K562 (cell line): Measurements from ENCODE around the gene FES. TPM values are rescaled to one million over a fixed set of nuclear protein-coding genes. Genes with fewer than 3 reads are reported as not detected.

Source experiments
- ATAC-seq: fragments of 200-7000 bp; cut with Tn5 transposase; 3 replicates; pipeline ENCODE4 v1.9.1; 2020; ENCODE audit warnings: moderate library complexity
- BruUV-seq: library from RNA; stranded (reverse); fragments of 400-500 nt; replicated peaks from 2 replicates; lab custom pipeline; 2021; lab: Mats Ljungman, UMichigan
- CTCF ChIA-PET: fragments of 300-600 bp; formaldehyde crosslinking; extraction: SDS; loops from one replicate; lab custom pipeline; 2021; ENCODE audit warnings: low intra/inter-chr PET ratio; lab: Yijun Ruan, JAX
- POLR2A ChIA-PET: fragments of 300-600, 350-650 bp; sonication (Branson Sonifier 250); formaldehyde crosslinking; extraction: SDS; loops from one replicate; lab custom pipeline; 2021; ENCODE audit warnings: antibody characterized with exemption, inconsistent platforms; lab: Yijun Ruan, JAX
- DNase-seq, 4 experiments: peaks; one replicate each; pipeline versions ENCODE4 v3.0.0 to v3.0.0-alpha.2; 2011 to 2018; ENCODE audit warnings: low spot score in 3 of 4, mixed read lengths in 3 of 4; ENCODE audit errors: extremely low read depth in 1 of 4
- FAIRE-seq: peaks from 2 replicates; lab custom pipeline; 2011; peaks lifted over from hg19 to GRCh38; lab: Jason Lieb, UNC
- H2AFZ ChIP-seq: 2 replicates; pipeline ENCODE4 v1.6.0; 2011; ENCODE audit warnings: low read depth, low read length, control low read depth, inconsistent platforms
- H3K27ac ChIP-seq: fragments of 200-600 bp; 3 replicates; pipeline ENCODE4 v1.8.0; 2011; ENCODE audit warnings: low read depth, mild to moderate bottlenecking, control low read depth, inconsistent platforms, low read length, moderate library complexity, mixed read lengths; ENCODE audit errors: extremely low read depth
- H3K27me3 ChIP-seq, 2 experiments: fragments of 300-600 bp in 1 of 2; 2 replicates in 1 of 2; 3 replicates in 1 of 2; pipeline versions ENCODE4 v1.6.0 to v1.8.0; 2011; ENCODE audit warnings: inconsistent platforms in 2 of 2, low read length in 2 of 2, mild to moderate bottlenecking in 1 of 2, mixed read lengths in 1 of 2, moderate library complexity in 1 of 2; ENCODE audit not compliant: control insufficient read depth in 2 of 2, insufficient read depth in 2 of 2
- H3K36me3 ChIP-seq: fragments of 300-600 bp; 3 replicates; pipeline ENCODE4 v1.8.0; 2011; ENCODE audit warnings: mild to moderate bottlenecking, low read length, inconsistent platforms; ENCODE audit not compliant: control insufficient read depth, insufficient read depth
- H3K4me1 ChIP-seq, 2 experiments: fragments of 200-600 bp in 1 of 2; replicated peaks in 1 of 2; 2 replicates in 1 of 2; 3 replicates in 1 of 2; pipeline versions ENCODE4 v1.5.1 to v1.8.0; 2011; ENCODE audit warnings: inconsistent platforms in 2 of 2, low read length in 2 of 2, mild to moderate bottlenecking in 1 of 2, mixed read lengths in 1 of 2, moderate library complexity in 1 of 2; ENCODE audit not compliant: control insufficient read depth in 2 of 2, insufficient read depth in 2 of 2
- H3K4me2 ChIP-seq: 2 replicates; pipeline ENCODE4 v1.6.1; 2011; ENCODE audit warnings: low read length, control low read depth, inconsistent platforms, mixed read lengths; ENCODE audit not compliant: insufficient read depth
- H3K4me3 ChIP-seq: fragments of 200-600 bp; sonication (generic), shearing (Covaris generic); 2 replicates; pipeline ENCODE4 v1.5.1; 2016; ENCODE audit warnings: control low read depth, inconsistent platforms
- H3K79me2 ChIP-seq: fragments of 200-600 bp; 3 replicates; pipeline ENCODE4 v1.8.0; 2011; ENCODE audit warnings: low read length, inconsistent platforms; ENCODE audit not compliant: control insufficient read depth, insufficient read depth
- H3K9ac ChIP-seq, 2 experiments: 2 replicates each; pipeline versions ENCODE4 v1.6.0 to v1.6.1; 2011; ENCODE audit warnings: low read depth in 2 of 2, low read length in 2 of 2, control low read depth in 1 of 2, inconsistent platforms in 1 of 2, mild to moderate bottlenecking in 1 of 2, mixed read lengths in 1 of 2; ENCODE audit not compliant: insufficient read depth in 1 of 2
- H3K9me1 ChIP-seq: one replicate; pipeline ENCODE4 v1.6.0; 2011; ENCODE audit warnings: inconsistent platforms, mild to moderate bottlenecking, low read length, moderate library complexity; ENCODE audit not compliant: control insufficient read depth, insufficient read depth
- H3K9me3 ChIP-seq: replicated peaks from 2 replicates; pipeline ENCODE4 v1.5.1; 2011; ENCODE audit warnings: low read depth, low read length, inconsistent platforms; ENCODE audit not compliant: control insufficient read depth, insufficient read depth
- H4K20me1 ChIP-seq: replicated peaks from 2 replicates; pipeline ENCODE4 v1.6.1; 2011; ENCODE audit warnings: low read length, inconsistent platforms, mixed read lengths; ENCODE audit not compliant: control insufficient read depth, insufficient read depth
- ASH1L ChIP-seq: fragments of 450-650 bp; IDR thresholded peaks from 2 replicates; pipeline ENCODE4 v1.6.1; 2018; ENCODE audit warnings: borderline replicate concordance, mild to moderate bottlenecking, low read depth; ENCODE audit not compliant: partially characterized antibody
- ATF3 ChIP-seq, 2 experiments: fragments of 450-650 bp in 1 of 2; sonication (generic) in 1 of 2; formaldehyde crosslinking in 1 of 2; IDR thresholded peaks in 1 of 2; conservative IDR thresholded peaks in 1 of 2; 2 replicates each; pipeline versions ENCODE4 v1.6.1 to v1.8.1; 2016 to 2023; ENCODE audit warnings: mild to moderate bottlenecking in 2 of 2, moderate library complexity in 2 of 2, inconsistent platforms in 1 of 2, missing genetic modification reagents in 1 of 2
- CEBPG ChIP-seq, 3 experiments: fragments of 200-800 bp in 1 of 3; sonication (Bioruptor generic) in 1 of 3; sonication (generic) in 1 of 3; formaldehyde crosslinking in 1 of 3; IDR thresholded peaks in 2 of 3; conservative IDR thresholded peaks in 1 of 3; 2 replicates each; pipeline versions ENCODE4 v1.6.1 to v1.8.0; 2016 to 2022; ENCODE audit warnings: missing compliant biosample characterization in 2 of 3, missing genetic modification characterization in 2 of 3, mild to moderate bottlenecking in 1 of 3, missing genetic modification reagents in 1 of 3
- E2F1 ChIP-seq: sonication (generic); formaldehyde crosslinking; IDR thresholded peaks from 2 replicates; pipeline ENCODE4 v1.8.1; 2023; ENCODE audit warnings: mild to moderate bottlenecking, missing genetic modification reagents, moderate library complexity
- IRF9 ChIP-seq: fragments of 450-650 bp; IDR thresholded peaks from 2 replicates; pipeline ENCODE4 v1.6.1; 2016; ENCODE audit warnings: missing biosample characterization, missing genetic modification characterization
- MLLT1 ChIP-seq, 2 experiments: fragments of 450-650 bp; IDR thresholded peaks; 2 replicates each; pipeline ENCODE4 v1.6.1; 2016
- SNAPC5 ChIP-seq: fragments of 250-450 bp; sonication (Bioruptor Pico); IDR thresholded peaks from 2 replicates; pipeline ENCODE4 v1.8.0; 2021; ENCODE audit warnings: moderate library complexity, mild to moderate bottlenecking, inconsistent platforms
- WGBS: fragments of 100-300 bp; shearing (Covaris generic); methylation state at CpG from one replicate; pipeline ENCODE4 v1.1.6; 2016; ENCODE audit warnings: low coverage, mixed read lengths; ENCODE audit not compliant: insufficient coverage; ENCODE audit errors: missing lambda C conversion rate; 5-methylcytosine and 5-hydroxymethylcytosine counted together
- in situ Hi-C: fragments of 300-500 bp; cut with MboI; formaldehyde crosslinking; loops from 4 replicates; pipeline ENCODE4 v1.15.0; 2018; ENCODE audit warnings: inconsistent platforms, mixed read lengths
- intact Hi-C: fragments of 100-400 bp; cut with micrococcal nuclease; formaldehyde crosslinking; loops from 2 replicates; pipeline ENCODE4 v1.14.2; 2022
- polyA plus RNA-seq, 8 experiments: library from polyadenylated mRNA; depleted of rRNA in 4 of 8; stranded (reverse) in 5 of 8; unstranded in 3 of 8; fragments of >200 nt; fragmentation: Nextera tagmentation in 2 of 8; fragmentation: Illumina TruSeq in 1 of 8; extraction: Ambion mirVana in 2 of 8; extraction: Trizol in 1 of 8; gene quantifications; 2 replicates each; pipeline versions ENCODE4 v1.2.1 to v1.2.3, GENCODE V29; 2011 to 2014; ENCODE audit warnings: inconsistent platforms in 1 of 8, missing spikeins in 1 of 8
- total RNA-seq, 7 experiments: library from RNA; depleted of rRNA in 6 of 7; stranded (reverse); fragments of >200 nt in 6 of 7; fragmentation: Illumina TruSeq in 2 of 7; extraction: Trizol in 2 of 7; gene quantifications; 2 replicates each; pipeline versions ENCODE4 v1.2.1 to v1.2.3, GENCODE V29; 2011 to 2021; ENCODE audit warnings: low replicate concordance in 1 of 7
- TF ChIP-seq, protein P1 (sequence below): sonication (generic); formaldehyde crosslinking; IDR thresholded peaks from 2 replicates; pipeline ENCODE4 v1.8.0; 2022; ENCODE audit warnings: mild to moderate bottlenecking, missing genetic modification reagents

FES gene
- total and polyA plus RNA-seq, 9 of the 15 experiments (the other 6 are each of a cell fraction or from before 2014, with no cell fraction given), result 0.38 to 2.6 (median 0.82) TPM

DNA sequence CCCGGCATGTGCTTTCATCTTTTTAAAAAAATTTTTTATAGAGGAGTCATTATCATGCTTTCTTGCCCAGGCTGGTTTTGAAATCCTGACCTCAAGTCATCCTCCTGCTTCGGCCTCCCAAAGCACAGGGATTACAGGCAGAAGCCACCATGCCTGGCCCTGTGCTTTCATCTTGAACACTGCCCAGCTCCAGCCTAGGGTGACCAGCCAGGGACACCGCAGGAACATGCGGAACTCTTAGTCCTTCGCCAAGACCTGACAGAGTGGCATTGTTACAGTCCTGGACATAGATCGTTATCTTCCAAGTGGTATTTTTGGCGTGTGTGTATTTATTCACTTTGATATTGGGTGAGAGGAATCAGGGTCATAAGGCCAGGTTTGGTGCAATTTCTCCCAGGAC is 23.9 kb upstream of the FES start (continued):
- TF ChIP-seq SNAPC5 (CRISPR knock-in tag) (no peak), E2F1 (no peak)

DNA sequence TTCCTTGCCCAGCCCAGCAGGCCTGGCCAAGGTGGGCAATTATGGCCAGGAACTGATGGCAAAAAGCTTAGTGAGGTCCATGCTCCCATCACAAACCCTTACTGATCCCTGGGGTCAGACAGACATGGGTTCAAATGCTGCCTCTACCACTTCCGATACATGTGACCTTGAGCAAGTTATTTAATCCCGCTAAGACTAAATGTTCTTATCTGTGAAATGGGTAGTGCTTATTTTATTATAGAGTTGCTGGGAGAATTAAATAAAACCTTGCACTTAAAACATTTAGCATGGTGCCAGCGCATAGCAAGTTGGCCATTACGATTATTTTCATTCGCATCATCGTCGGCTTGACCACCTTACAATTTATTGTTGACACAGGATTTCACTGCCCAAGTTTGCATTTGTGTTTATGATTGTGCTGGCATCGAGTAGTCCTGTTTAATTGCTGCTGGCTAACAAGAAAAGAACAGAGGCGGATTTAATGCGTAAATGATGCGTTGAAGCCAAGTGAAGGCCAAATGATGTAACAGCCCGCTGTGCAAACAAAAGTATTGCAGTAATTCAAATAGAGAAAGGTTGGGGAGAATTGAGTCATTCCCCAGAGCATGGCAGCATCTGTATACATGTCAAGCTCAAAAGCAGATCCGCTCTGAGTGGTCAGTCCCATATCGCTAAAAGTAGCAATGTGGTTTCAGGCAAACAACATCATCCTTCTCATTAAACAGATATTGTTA is 23.2 kb upstream of the FES start:
- WGBS, result 88% methylated on average over 14 of the region's 14 CpGs
- no peak overlapping the region for H3K27ac ChIP-seq
- no peak overlapping the region for H3K9ac ChIP-seq
- DNase-seq (no peak), ATAC-seq (no peak), FAIRE-seq (peak; percentile 51)
- ChIA-PET CTCF (no interaction called here), POLR2A (no interaction called here)
- no peaks in the 10 kb centered on the region for H3K9me3 ChIP-seq
- in situ Hi-C loops (no loop called here), intact Hi-C loops (no loop called here)
- no peak overlapping the region for H2AFZ ChIP-seq
- no peaks in the 10 kb centered on the region for H3K27me3 ChIP-seq
- peaks cover 24 to 32% of the 10 kb centered on the region in 2 experiments for H3K4me1 ChIP-seq
- no peaks in the 10 kb centered on the region for H4K20me1 ChIP-seq
- H3K9me1 ChIP-seq, result no peaks in the 10 kb centered on the region
- no peaks in the 10 kb centered on the region for H3K36me3 ChIP-seq
- BruUV-seq, result no TSS peak
- no peak overlapping the region for H3K4me2 ChIP-seq
- H3K79me2 ChIP-seq, result no peaks in the 10 kb centered on the region
- no peak overlapping the region for H3K4me3 ChIP-seq
- TF ChIP-seq, protein P1, sequence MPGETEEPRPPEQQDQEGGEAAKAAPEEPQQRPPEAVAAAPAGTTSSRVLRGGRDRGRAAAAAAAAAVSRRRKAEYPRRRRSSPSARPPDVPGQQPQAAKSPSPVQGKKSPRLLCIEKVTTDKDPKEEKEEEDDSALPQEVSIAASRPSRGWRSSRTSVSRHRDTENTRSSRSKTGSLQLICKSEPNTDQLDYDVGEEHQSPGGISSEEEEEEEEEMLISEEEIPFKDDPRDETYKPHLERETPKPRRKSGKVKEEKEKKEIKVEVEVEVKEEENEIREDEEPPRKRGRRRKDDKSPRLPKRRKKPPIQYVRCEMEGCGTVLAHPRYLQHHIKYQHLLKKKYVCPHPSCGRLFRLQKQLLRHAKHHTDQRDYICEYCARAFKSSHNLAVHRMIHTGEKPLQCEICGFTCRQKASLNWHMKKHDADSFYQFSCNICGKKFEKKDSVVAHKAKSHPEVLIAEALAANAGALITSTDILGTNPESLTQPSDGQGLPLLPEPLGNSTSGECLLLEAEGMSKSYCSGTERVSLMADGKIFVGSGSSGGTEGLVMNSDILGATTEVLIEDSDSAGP, result no peak
- TF ChIP-seq CEBPG (CRISPR knock-in tag; IDR thresholded peaks at IDR 0.05) (no peak; the same call in 1 of the 2 replicates), CEBPG (tag; conservative IDR thresholded peaks at IDR 0.05 in 1 of 2, IDR thresholded peaks at IDR 0.05 in 1 of 2) (peak in 1 of 2 experiments; percentile 50; a peak in 1 of 4 replicates), MLLT1 (IDR thresholded peaks at IDR 0.05) (peak in 1 of 2 experiments; percentile 53; a peak in 1 of 4 replicates), ASH1L (no peak), IRF9 (tag) (no peak), ATF3 (IDR thresholded peaks at IDR 0.05) (peak; percentile 44), ATF3 (CRISPR knock-in tag; conservative IDR thresholded peaks at IDR 0.05) (no peak)
